Measurements from ENCODE around the gene GJA1.
A peak's percentile ranks its signal among the peaks of the same experiment; 100 is the strongest.
"Not testable (repeated sequence)": the region's sequence is repeated elsewhere in the genome, so short reads cannot be mapped to it uniquely, and the experiment has no call there.

The GJA1 gene

DNA sequence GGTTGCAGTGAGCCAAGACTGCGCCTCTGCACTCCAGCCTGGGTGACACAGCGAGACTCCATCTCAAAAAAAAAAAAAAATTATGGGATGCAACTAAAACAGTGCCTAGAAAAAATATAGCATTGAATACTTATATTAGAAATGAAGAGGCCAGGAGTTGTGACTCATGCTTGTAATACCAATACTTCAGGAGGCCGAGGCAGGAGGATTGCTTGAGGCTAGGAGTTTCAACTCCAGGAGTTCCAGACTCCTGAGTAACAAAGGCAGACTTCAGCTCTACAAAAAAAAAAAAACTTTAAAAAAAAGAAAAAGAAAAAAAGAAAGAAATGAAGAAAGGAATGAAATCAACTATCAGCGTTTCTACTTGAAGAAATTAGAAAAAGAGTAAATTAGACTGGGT is 17.1 kb upstream of the GJA1 start:
- no peak overlapping the region for H3K27ac ChIP-seq (ENCODE audit: low read length)
- H3K4me1 ChIP-seq (ENCODE audit: control insufficient read depth in 1 of 2, insufficient read depth in 2 of 2, low read length in 2 of 2), result no peaks in the 10 kb centered on the region
- H3K4me3 ChIP-seq (ENCODE audit: low read depth in 1 of 2, low read length in 2 of 2), result no peak overlapping the region
- H3K9me3 ChIP-seq (ENCODE audit: control insufficient read depth in 1 of 2, low read length in 2 of 2), result no peaks in the 10 kb centered on the region
- no peaks in the 10 kb centered on the region for H3K36me3 ChIP-seq (ENCODE audit: control insufficient read depth in 1 of 2, insufficient read depth in 2 of 2, low read length in 2 of 2)
- H3K27me3 ChIP-seq (ENCODE audit: low read depth, low read length), result no peaks in the 10 kb centered on the region

DNA sequence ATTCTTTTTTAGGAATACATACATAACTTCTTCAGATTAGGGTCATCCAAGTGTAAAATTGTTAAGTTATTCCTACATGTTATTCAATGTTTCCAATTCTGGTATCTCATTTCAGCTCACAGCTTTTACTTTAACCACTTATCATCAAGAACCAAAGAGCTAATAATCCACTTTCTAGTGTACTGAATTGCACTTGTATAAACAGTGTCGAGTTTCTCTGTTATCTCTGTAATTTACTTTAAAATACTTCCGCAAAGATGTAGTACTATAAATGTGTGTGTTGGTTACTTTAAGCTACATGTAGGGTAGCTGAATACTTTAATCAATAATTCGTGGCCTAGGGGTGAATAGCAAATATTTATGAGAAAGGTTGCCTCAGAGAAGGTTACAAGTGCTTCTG is 8.8 kb upstream of the GJA1 start:
- Histone ChIP-seq H3K27ac (ENCODE audit: low read length) (no peak overlapping the region), H3K27me3 (ENCODE audit: low read depth, low read length) (no peaks in the 10 kb centered on the region)

DNA sequence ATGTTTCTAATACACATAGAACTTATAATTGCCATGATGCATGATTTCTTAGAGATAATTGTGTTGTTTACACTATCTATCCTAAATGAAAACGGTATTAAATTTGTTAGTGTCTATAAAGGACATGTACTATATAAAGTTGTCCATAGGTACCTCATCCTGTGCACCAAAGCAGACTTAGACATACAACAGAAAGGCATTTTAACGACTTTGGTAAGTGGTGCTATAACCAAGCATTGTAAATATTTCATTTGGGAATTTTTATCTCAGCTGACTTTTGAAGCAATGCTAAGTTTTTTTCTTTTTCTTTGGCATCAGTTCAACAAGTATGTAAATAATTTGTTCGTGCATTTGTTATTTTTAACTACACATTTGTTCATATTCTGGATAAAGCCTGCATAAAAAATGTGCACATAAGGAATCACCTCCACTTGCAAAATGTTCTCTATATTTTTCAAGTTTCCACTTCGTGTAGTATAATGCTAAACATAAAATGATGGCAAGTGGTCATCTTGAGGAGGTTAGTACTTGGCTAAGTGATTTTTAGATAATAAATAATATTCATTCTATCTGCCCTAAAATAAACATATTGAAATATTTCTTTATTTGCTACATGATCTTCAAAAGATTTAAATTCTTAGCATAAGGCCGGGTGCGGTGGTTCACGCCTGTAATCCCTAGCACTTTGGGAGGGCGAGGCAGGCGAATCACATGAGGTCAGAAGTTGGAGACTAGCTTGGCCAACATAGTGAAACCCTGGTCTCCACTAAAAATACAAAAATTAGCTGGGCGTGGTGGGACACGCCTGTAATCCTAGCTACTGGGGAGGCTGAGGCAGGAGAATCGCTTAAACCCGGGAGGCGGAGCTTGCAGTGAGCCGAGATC is 6.3 kb upstream of the GJA1 start:
- Histone ChIP-seq H3K36me3 (ENCODE audit: control insufficient read depth in 1 of 2, insufficient read depth in 2 of 2, low read length in 2 of 2) (no peaks in the 10 kb centered on the region), H3K27ac (ENCODE audit: low read length) (no peak overlapping the region), H3K4me1 (ENCODE audit: control insufficient read depth in 1 of 2, insufficient read depth in 2 of 2, low read length in 2 of 2) (peaks cover 0 to 4% of the 10 kb centered on the region in 2 donors), H3K27me3 (ENCODE audit: low read depth, low read length) (no peaks in the 10 kb centered on the region), H3K9me3 (ENCODE audit: control insufficient read depth in 1 of 2, low read length in 2 of 2) (no peaks in the 10 kb centered on the region), H3K4me3 (ENCODE audit: low read depth in 1 of 2, low read length in 2 of 2) (no peak overlapping the region)

More for the DNA sequence above, 8.8 kb upstream of the GJA1 start:
- no peaks in the 10 kb centered on the region for H3K36me3 ChIP-seq (ENCODE audit: control insufficient read depth in 1 of 2, insufficient read depth in 2 of 2, low read length in 2 of 2)
- no peak overlapping the region for H3K4me3 ChIP-seq (ENCODE audit: low read depth in 1 of 2, low read length in 2 of 2)
- no peaks in the 10 kb centered on the region for H3K9me3 ChIP-seq (ENCODE audit: control insufficient read depth in 1 of 2, low read length in 2 of 2)
- H3K4me1 ChIP-seq (ENCODE audit: control insufficient read depth in 1 of 2, insufficient read depth in 2 of 2, low read length in 2 of 2), result peaks cover 0 to 4% of the 10 kb centered on the region in 2 donors

DNA sequence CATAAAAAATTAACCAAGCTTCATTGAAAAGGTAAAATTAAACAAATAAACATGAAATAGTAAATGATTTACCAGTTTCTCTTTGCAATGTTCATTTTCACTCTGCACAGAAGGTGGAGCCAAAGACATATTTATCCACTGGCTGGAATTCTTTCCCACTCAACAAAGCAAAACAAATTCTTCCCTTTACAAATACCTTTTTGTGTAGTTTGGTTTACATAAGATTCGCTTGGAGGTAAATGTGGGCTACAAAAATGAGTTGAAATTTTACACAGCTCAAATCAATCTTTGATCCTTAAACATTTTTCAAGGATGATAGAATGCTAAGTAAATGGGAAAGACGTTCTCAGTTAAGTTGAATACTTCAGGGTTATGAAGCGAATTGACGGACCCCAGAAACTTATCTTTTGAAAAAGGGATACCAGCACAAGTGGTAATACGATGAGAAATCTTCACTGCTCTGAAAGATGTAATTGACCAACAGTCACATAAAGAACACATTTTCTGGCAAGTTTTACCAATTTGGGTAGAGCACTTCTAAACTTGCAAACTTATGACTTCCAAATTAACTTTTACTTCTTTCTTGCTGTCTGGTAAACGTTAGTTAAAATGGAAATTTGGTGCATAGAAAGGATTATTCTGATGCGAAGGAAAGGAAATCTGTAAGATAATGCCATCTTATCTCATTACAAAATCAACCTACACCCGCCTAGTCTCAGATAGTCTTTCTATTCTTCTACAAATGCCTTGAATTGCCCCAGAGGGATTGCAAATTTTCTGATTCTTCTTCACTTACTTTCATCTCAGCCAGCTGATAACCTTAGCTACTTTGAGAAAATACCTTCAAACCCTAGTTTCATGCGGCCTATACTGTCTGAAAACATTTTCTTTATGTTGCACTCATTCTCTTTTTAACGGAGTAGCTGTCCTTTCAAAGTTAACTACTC is 4.7 kb upstream of the GJA1 start:
- no peak overlapping the region for H3K27ac ChIP-seq (ENCODE audit: low read length)
- H3K4me3 ChIP-seq (ENCODE audit: low read depth in 1 of 2, low read length in 2 of 2), result no peak overlapping the region
- H3K27me3 ChIP-seq (ENCODE audit: low read depth, low read length), result no peaks in the 10 kb centered on the region
- H3K4me1 ChIP-seq (ENCODE audit: control insufficient read depth in 1 of 2, insufficient read depth in 2 of 2, low read length in 2 of 2), result peaks cover 0 to 4% of the 10 kb centered on the region in 2 donors
- no peaks in the 10 kb centered on the region for H3K9me3 ChIP-seq (ENCODE audit: control insufficient read depth in 1 of 2, low read length in 2 of 2)
- H3K36me3 ChIP-seq (ENCODE audit: control insufficient read depth in 1 of 2, insufficient read depth in 2 of 2, low read length in 2 of 2), result no peaks in the 10 kb centered on the region

DNA sequence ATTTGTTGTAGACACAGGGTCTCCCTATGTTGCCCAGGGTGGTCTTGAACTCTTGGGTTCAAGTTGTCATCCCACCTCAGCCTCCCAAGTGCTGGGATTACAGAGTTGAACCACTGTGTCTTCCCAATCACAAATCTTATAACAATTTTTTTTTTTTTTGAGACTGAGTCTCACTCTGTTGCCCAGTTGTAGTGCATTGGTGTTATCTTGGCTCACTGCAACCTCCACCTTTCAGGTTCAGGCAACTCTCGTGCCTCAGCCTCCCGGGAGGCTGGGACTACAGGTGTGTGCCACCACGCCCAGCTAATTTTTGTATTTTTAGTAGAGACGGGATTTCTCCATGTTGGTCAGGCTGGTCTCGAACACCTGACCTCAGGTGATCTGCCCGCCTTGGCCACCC is 3.7 kb upstream of the GJA1 start:
- H3K36me3 ChIP-seq (ENCODE audit: control insufficient read depth in 1 of 2, insufficient read depth in 2 of 2, low read length in 2 of 2); H3K27ac ChIP-seq (ENCODE audit: low read length); H3K9me3 ChIP-seq (ENCODE audit: control insufficient read depth in 1 of 2, low read length in 2 of 2); H3K4me3 ChIP-seq (ENCODE audit: low read depth in 1 of 2, low read length in 2 of 2); H3K4me1 ChIP-seq (ENCODE audit: control insufficient read depth in 1 of 2, insufficient read depth in 2 of 2, low read length in 2 of 2); H3K27me3 ChIP-seq (ENCODE audit: low read depth, low read length): not testable (repeated sequence)

GRCh38 chr6:121434037-121434770 is 1.2 kb upstream of the GJA1 start:
- peaks cover 0 to 8% of the 10 kb centered on the region in 2 donors for H3K36me3 ChIP-seq (ENCODE audit: control insufficient read depth in 1 of 2, insufficient read depth in 2 of 2, low read length in 2 of 2)
- no peaks in the 10 kb centered on the region for H3K9me3 ChIP-seq (ENCODE audit: control insufficient read depth in 1 of 2, low read length in 2 of 2)
- H3K27me3 ChIP-seq (ENCODE audit: low read depth, low read length), result no peaks in the 10 kb centered on the region
- H3K27ac ChIP-seq (ENCODE audit: low read length), result peak overlapping the region; percentile 10
- H3K4me1 ChIP-seq (ENCODE audit: control insufficient read depth in 1 of 2, insufficient read depth in 2 of 2, low read length in 2 of 2), result peaks cover 0 to 1% of the 10 kb centered on the region in 2 donors
- no peak overlapping the region for H3K4me3 ChIP-seq (ENCODE audit: low read depth in 1 of 2, low read length in 2 of 2)

DNA sequence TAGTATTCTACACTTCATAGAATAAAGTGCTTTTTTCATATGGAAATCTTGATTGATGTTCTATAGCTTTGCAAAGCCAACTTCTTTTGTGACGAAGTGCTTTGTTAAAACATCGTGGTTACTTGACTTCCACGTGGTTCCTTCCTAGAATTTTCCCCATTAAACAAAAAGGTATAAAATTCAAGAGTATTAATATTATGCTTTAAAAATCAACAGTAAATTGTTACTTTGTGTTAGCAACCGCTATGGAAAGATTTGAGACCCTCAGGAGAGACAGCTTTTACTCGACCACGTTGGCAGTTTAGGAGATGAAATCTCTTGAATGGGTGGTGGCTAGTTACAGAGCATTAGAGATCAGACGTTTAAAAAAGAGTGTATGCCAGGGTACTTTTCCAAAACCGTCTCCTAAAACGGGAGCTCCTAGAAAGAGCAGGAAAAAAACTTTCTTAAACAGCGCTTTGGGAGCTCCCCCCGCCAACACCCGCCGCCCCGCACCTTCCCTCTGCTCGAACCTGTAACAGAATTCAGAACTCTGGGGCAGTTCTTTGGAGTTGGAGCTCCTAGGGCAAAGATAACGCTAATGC is 920 bp downstream of the GJA1 start:
- Histone ChIP-seq H3K9me3 (ENCODE audit: control insufficient read depth in 1 of 2, low read length in 2 of 2) (no peaks in the 10 kb centered on the region), H3K4me1 (ENCODE audit: control insufficient read depth in 1 of 2, insufficient read depth in 2 of 2, low read length in 2 of 2) (no peaks in the 10 kb centered on the region), H3K27ac (ENCODE audit: low read length) (peak overlapping the region; percentile 94), H3K27me3 (ENCODE audit: low read depth, low read length) (no peaks in the 10 kb centered on the region), H3K4me3 (ENCODE audit: low read depth in 1 of 2, low read length in 2 of 2) (peak overlapping the region; percentile 79 to 80), H3K36me3 (ENCODE audit: control insufficient read depth in 1 of 2, insufficient read depth in 2 of 2, low read length in 2 of 2) (peaks cover 0 to 8% of the 10 kb centered on the region in 2 donors)

GRCh38 chr6:121436960-121437850 is 1.8 kb downstream of the GJA1 start:
- Histone ChIP-seq H3K27me3 (ENCODE audit: low read depth, low read length) (no peaks in the 10 kb centered on the region), H3K4me1 (ENCODE audit: control insufficient read depth in 1 of 2, insufficient read depth in 2 of 2, low read length in 2 of 2) (no peaks in the 10 kb centered on the region), H3K9me3 (ENCODE audit: control insufficient read depth in 1 of 2, low read length in 2 of 2) (no peaks in the 10 kb centered on the region), H3K27ac (ENCODE audit: low read length) (peak overlapping the region; percentile 94), H3K4me3 (ENCODE audit: low read depth in 1 of 2, low read length in 2 of 2) (peak overlapping the region; percentile 79 to 80), H3K36me3 (ENCODE audit: control insufficient read depth in 1 of 2, insufficient read depth in 2 of 2, low read length in 2 of 2) (peaks cover 0 to 8% of the 10 kb centered on the region in 2 donors)

DNA sequence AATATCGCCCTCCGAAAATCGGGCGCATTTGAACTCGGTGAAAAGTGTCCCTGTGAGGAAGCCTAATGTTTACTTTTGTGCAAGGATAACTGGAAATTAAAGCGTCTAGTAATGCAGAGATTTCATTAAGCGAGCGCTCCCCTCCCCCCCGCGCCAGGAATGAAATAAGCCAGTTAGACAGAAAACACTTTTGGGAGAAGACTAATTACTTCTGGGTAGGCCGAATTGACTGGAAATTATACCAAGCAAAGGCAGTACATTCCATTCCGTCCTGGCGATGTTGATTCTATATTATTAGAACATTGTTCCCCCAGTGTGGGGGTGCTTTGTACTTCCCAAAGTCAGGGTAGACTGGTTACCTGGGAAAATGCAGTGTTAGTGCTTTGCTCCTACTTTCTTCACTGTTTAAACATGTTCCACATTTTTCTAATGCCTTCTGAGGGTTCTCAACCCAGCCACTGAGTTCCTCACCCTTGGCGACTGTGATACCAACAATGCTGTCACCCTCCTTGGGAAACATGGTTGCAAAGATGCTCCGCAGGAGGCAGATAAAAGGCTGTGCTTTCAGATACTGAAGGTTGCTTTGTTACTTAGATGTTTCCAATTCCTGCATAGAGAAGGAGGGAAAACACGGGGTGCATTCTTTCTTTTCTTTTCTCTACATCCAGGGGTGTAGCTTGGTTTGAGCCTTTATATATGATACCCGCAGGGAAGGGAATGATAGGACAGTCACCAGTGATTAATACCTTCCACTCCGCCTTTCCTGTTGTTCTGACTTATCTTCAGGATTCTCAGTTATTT is 2.6 kb downstream of the GJA1 start:
- no peaks in the 10 kb centered on the region for H3K27me3 ChIP-seq (ENCODE audit: low read depth, low read length)

More for the DNA sequence above, 2.6 kb downstream of the GJA1 start:
- H3K4me1 ChIP-seq (ENCODE audit: control insufficient read depth in 1 of 2, insufficient read depth in 2 of 2, low read length in 2 of 2), result no peaks in the 10 kb centered on the region
- peak overlapping the region; percentile 79 to 80 for H3K4me3 ChIP-seq (ENCODE audit: low read depth in 1 of 2, low read length in 2 of 2)
- no peaks in the 10 kb centered on the region for H3K9me3 ChIP-seq (ENCODE audit: control insufficient read depth in 1 of 2, low read length in 2 of 2)
- peaks cover 0 to 8% of the 10 kb centered on the region in 2 donors for H3K36me3 ChIP-seq (ENCODE audit: control insufficient read depth in 1 of 2, insufficient read depth in 2 of 2, low read length in 2 of 2)
- H3K27ac ChIP-seq (ENCODE audit: low read length), result peak overlapping the region; percentile 94

Measured in muscle layer of duodenum (tissue), 2 donors.